Dedifferentiated amniotic fluid mesenchymal stem cell (primary cell): ENCODE data around the gene CD70.
"Not testable (repeated sequence)": the region's sequence is repeated elsewhere in the genome, so short reads cannot be mapped to it uniquely, and the experiment has no call there.

Source experiments
- DNase-seq: peaks from one replicate; pipeline ENCODE4 v3.0.0-alpha.2; 2016; ENCODE audit errors: extremely low spot score

The CD70 gene

GRCh38 chr19:6590827-6591319 is at the start of gene CD70:
Gene CD70 (minus strand): TSS chr19:6591150. CDS start chr19:6591002, 148 bp downstream.
- no peak for DNase-seq

- DNase-seq, result not testable (repeated sequence)
Observed at GRCh38 chr19:6640333-6640732, 49.4 kb upstream of the CD70 start.

GRCh38 chr19:6639439-6639838 is 48.5 kb upstream of the CD70 start:
- no peak for DNase-seq

GRCh38 chr19:6633456-6633813 is 42.5 kb upstream of the CD70 start:
- not testable (repeated sequence) for DNase-seq

GRCh38 chr19:6632747-6633455 is 42.0 kb upstream of the CD70 start:
- DNase-seq, result peak; percentile 51

GRCh38 chr19:6632002-6632621 is 41.2 kb upstream of the CD70 start:
- DNase-seq, result peak; percentile 80

- no peak for DNase-seq
Observed at GRCh38 chr19:6626764-6627163, 35.8 kb upstream of the CD70 start.

- no peak for DNase-seq
Observed at GRCh38 chr19:6617374-6617773, 26.4 kb upstream of the CD70 start.

- DNase-seq, result no peak
Observed at GRCh38 chr19:6616011-6616410, 25.1 kb upstream of the CD70 start.

- DNase-seq, result no peak
Observed at GRCh38 chr19:6613711-6614110, 22.8 kb upstream of the CD70 start.

GRCh38 chr19:6610934-6611852 is 20.2 kb upstream of the CD70 start:
- peak; percentile 99 for DNase-seq

GRCh38 chr19:6608940-6609339 is 18.0 kb upstream of the CD70 start:
- DNase-seq, result no peak

GRCh38 chr19:6608146-6608545 is 17.2 kb upstream of the CD70 start:
- not testable (repeated sequence) for DNase-seq

GRCh38 chr19:6606276-6607070 is 15.5 kb upstream of the CD70 start:
- DNase-seq, result not testable (repeated sequence)

- DNase-seq, result no peak
Observed at GRCh38 chr19:6604906-6605305, 14.0 kb upstream of the CD70 start.

- DNase-seq, result no peak
Observed at GRCh38 chr19:6602729-6603114, 11.8 kb upstream of the CD70 start.

- not testable (repeated sequence) for DNase-seq
Observed at GRCh38 chr19:6601537-6602052, 10.6 kb upstream of the CD70 start.

- not testable (repeated sequence) for DNase-seq
Observed at GRCh38 chr19:6600951-6601536, 10.1 kb upstream of the CD70 start.

GRCh38 chr19:6599866-6600454 is 9.0 kb upstream of the CD70 start:
- DNase-seq, result no peak

- DNase-seq, result not testable (repeated sequence)
Observed at GRCh38 chr19:6598254-6598892, 7.4 kb upstream of the CD70 start.
